K562 (cell line): ENCODE results near the gene CLPSL2. TPM values are rescaled to one million over a fixed set of nuclear protein-coding genes. Genes with fewer than 3 reads are reported as not detected.

Source experiments
- BRD9 ChIP-seq: fragments of 450-650 bp; IDR thresholded peaks from 2 replicates; pipeline ENCODE4 v1.6.1; 2018; ENCODE audit warnings: low read depth; ENCODE audit not compliant: partially characterized antibody
- ELF1 ChIP-seq: fragments of 200-800 bp; sonication (Bioruptor generic); IDR thresholded peaks from 2 replicates; pipeline ENCODE4 v1.6.1; 2016; ENCODE audit warnings: missing genetic modification characterization, missing compliant biosample characterization
- HOXB6 ChIP-seq: fragments of 250-450 bp; sonication (Bioruptor Pico); IDR thresholded peaks from 2 replicates; pipeline ENCODE4 v1.5.1; 2022; ENCODE audit warnings: mild to moderate bottlenecking, borderline replicate concordance
- MYNN ChIP-seq, 2 experiments: sonication (generic); formaldehyde crosslinking in 1 of 2; IDR thresholded peaks; 2 replicates each; pipeline versions ENCODE4 v1.5.0 to v1.6.1; 2016 to 2020; ENCODE audit warnings: antibody characterized with exemption in 1 of 2, missing genetic modification reagents in 1 of 2
- RB1 ChIP-seq: fragments of 450-650 bp; IDR thresholded peaks from 2 replicates; pipeline ENCODE4 v1.6.1; 2017; ENCODE audit warnings: low read depth, mild to moderate bottlenecking
- SIN3B ChIP-seq: fragments of 450-650 bp; IDR thresholded peaks from 2 replicates; pipeline ENCODE4 v1.6.1; 2017; ENCODE audit warnings: low read depth, mild to moderate bottlenecking, moderate library complexity
- STAG1 ChIP-seq: sonication (generic); formaldehyde crosslinking; IDR thresholded peaks from 2 replicates; pipeline ENCODE4 v1.5.0; 2020; ENCODE audit warnings: missing genetic modification reagents, borderline replicate concordance
- ZNF174 ChIP-seq: fragments of 250-450 bp; sonication (Bioruptor Pico); IDR thresholded peaks from 2 replicates; pipeline ENCODE4 v1.4.0; 2020; ENCODE audit warnings: mild to moderate bottlenecking
- ZNF436 ChIP-seq: fragments of 250-450, 450-650 bp; sonication (Bioruptor Pico); formaldehyde crosslinking; IDR thresholded peaks from 2 replicates; pipeline ENCODE4 v1.7.0; 2020; ENCODE audit warnings: mild to moderate bottlenecking
- polyA plus RNA-seq, 8 experiments: library from polyadenylated mRNA; depleted of rRNA in 4 of 8; stranded (reverse) in 5 of 8; unstranded in 3 of 8; fragments of >200 nt; fragmentation: Nextera tagmentation in 2 of 8; fragmentation: Illumina TruSeq in 1 of 8; extraction: Ambion mirVana in 2 of 8; extraction: Trizol in 1 of 8; gene quantifications; 2 replicates each; pipeline versions ENCODE4 v1.2.1 to v1.2.3, GENCODE V29; 2011 to 2014; ENCODE audit warnings: inconsistent platforms in 1 of 8, missing spikeins in 1 of 8
- total RNA-seq, 7 experiments: library from RNA; depleted of rRNA in 6 of 7; stranded (reverse); fragments of >200 nt in 6 of 7; fragmentation: Illumina TruSeq in 2 of 7; extraction: Trizol in 2 of 7; gene quantifications; 2 replicates each; pipeline versions ENCODE4 v1.2.1 to v1.2.3, GENCODE V29; 2011 to 2021; ENCODE audit warnings: low replicate concordance in 1 of 7
- TF ChIP-seq, protein P1 (sequence below), 2 experiments: fragments of 450-650 bp; conservative IDR thresholded peaks; 2 replicates each; pipeline ENCODE4 v1.6.1; 2017; ENCODE audit warnings: mild to moderate bottlenecking in 2 of 2, moderate library complexity in 2 of 2
- TF ChIP-seq, protein P2 (sequence below), 3 experiments: IDR thresholded peaks in 2 of 3; conservative IDR thresholded peaks in 1 of 3; 2 replicates each; pipeline ENCODE4 v1.5.1; 2011 to 2012; ENCODE audit warnings: low read length in 3 of 3, mild to moderate bottlenecking in 3 of 3, control low read depth in 2 of 3, improper control_type of control experiment in 1 of 3, inconsistent platforms in 1 of 3, low read depth in 1 of 3, mixed read lengths in 1 of 3, moderate library complexity in 1 of 3; ENCODE audit not compliant: insufficient read depth in 2 of 3
- TF ChIP-seq, protein P3 (sequence below), 2 experiments: fragments of 450-650 bp; formaldehyde crosslinking in 1 of 2; IDR thresholded peaks; 2 replicates each; pipeline versions ENCODE4 v1.4.0 to v1.6.1; 2014 to 2020; ENCODE audit warnings: mild to moderate bottlenecking in 2 of 2, borderline replicate concordance in 1 of 2, low read depth in 1 of 2
- TF ChIP-seq, protein P4 (sequence below): fragments of 200-800 bp; sonication (Bioruptor generic); IDR thresholded peaks from 2 replicates; pipeline ENCODE4 v1.6.1; 2017; ENCODE audit warnings: missing genetic modification characterization, missing compliant biosample characterization

CLPSL2 gene
- total and polyA plus RNA-seq, 9 of the 15 experiments (the other 6 are each of a cell fraction or from before 2014, with no cell fraction given): not detected

DNA sequence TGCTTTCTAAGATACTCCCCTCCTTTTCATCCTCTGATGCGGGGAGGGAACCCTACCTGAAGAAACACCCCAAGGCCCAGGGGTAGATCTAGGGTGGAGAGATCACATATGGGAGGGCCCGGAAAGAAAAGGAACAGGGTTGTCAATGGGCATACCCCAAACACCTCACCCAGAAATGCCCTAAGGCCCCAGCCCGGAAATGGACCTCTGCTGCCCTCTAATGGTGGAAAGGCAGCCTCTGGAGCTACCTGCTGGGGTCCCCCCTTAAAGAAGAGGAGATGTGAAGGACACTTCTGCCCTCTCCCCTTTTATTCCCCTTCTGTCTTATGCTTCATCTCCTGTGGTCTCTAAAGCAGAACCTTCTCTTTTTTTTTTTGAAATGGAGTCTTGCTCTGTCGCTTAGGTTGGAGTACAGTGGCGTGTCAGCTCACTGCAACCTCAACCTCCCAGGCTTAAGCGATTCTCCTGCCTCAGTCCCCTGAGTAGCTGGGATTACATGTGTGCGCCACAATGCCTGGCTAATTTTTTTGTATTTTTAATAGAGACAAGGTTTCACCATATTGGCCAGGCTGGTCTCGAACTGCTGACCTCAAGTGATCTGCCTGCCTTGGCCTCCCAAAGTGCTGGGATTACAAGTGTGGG, 40.0 kb upstream of the CLPSL2 start (continued):
- TF ChIP-seq MYNN (IDR thresholded peaks at IDR 0.05) (0 out of 2 replicates have a peak, but pooled peaks have one; percentile 23), MYNN (CRISPR knock-in tag; IDR thresholded peaks at IDR 0.05) (no peak), HOXB6 (CRISPR knock-in tag) (no peak), SIN3B (peak; percentile 17; the same call in 1 of the 2 replicates), RB1 (peak; percentile 33; the same call in 1 of the 2 replicates), ZNF436 (CRISPR knock-in tag) (no peak), ELF1 (tag) (0 out of 2 replicates have a peak, but pooled peaks have one; percentile 33), STAG1 (CRISPR knock-in tag) (peak; percentile 85; the same call in 1 of the 2 replicates), BRD9 (peak; percentile 52), ZNF174 (no peak)
- TF ChIP-seq, protein P1, sequence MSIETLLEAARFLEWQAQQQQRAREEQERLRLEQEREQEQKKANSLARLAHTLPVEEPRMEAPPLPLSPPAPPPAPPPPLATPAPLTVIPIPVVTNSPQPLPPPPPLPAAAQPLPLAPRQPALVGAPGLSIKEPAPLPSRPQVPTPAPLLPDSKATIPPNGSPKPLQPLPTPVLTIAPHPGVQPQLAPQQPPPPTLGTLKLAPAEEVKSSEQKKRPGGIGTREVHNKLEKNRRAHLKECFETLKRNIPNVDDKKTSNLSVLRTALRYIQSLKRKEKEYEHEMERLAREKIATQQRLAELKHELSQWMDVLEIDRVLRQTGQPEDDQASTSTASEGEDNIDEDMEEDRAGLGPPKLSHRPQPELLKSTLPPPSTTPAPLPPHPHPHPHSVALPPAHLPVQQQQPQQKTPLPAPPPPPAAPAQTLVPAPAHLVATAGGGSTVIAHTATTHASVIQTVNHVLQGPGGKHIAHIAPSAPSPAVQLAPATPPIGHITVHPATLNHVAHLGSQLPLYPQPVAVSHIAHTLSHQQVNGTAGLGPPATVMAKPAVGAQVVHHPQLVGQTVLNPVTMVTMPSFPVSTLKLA (conservative IDR thresholded peaks at IDR 0.05): 0 out of 4 replicates have a peak, but pooled peaks of 1 of the 2 experiments have one; percentile 16
- TF ChIP-seq, protein P2, sequence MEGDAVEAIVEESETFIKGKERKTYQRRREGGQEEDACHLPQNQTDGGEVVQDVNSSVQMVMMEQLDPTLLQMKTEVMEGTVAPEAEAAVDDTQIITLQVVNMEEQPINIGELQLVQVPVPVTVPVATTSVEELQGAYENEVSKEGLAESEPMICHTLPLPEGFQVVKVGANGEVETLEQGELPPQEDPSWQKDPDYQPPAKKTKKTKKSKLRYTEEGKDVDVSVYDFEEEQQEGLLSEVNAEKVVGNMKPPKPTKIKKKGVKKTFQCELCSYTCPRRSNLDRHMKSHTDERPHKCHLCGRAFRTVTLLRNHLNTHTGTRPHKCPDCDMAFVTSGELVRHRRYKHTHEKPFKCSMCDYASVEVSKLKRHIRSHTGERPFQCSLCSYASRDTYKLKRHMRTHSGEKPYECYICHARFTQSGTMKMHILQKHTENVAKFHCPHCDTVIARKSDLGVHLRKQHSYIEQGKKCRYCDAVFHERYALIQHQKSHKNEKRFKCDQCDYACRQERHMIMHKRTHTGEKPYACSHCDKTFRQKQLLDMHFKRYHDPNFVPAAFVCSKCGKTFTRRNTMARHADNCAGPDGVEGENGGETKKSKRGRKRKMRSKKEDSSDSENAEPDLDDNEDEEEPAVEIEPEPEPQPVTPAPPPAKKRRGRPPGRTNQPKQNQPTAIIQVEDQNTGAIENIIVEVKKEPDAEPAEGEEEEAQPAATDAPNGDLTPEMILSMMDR (IDR thresholded peaks at IDR 0.05 in 2 of 3, conservative IDR thresholded peaks at IDR 0.05 in 1 of 3; ENCODE audit: insufficient read depth in 2 of 3, low read depth in 1 of 3, low read length in 3 of 3): peak; percentile 94 to 98 (median 95)
- TF ChIP-seq, protein P3, sequence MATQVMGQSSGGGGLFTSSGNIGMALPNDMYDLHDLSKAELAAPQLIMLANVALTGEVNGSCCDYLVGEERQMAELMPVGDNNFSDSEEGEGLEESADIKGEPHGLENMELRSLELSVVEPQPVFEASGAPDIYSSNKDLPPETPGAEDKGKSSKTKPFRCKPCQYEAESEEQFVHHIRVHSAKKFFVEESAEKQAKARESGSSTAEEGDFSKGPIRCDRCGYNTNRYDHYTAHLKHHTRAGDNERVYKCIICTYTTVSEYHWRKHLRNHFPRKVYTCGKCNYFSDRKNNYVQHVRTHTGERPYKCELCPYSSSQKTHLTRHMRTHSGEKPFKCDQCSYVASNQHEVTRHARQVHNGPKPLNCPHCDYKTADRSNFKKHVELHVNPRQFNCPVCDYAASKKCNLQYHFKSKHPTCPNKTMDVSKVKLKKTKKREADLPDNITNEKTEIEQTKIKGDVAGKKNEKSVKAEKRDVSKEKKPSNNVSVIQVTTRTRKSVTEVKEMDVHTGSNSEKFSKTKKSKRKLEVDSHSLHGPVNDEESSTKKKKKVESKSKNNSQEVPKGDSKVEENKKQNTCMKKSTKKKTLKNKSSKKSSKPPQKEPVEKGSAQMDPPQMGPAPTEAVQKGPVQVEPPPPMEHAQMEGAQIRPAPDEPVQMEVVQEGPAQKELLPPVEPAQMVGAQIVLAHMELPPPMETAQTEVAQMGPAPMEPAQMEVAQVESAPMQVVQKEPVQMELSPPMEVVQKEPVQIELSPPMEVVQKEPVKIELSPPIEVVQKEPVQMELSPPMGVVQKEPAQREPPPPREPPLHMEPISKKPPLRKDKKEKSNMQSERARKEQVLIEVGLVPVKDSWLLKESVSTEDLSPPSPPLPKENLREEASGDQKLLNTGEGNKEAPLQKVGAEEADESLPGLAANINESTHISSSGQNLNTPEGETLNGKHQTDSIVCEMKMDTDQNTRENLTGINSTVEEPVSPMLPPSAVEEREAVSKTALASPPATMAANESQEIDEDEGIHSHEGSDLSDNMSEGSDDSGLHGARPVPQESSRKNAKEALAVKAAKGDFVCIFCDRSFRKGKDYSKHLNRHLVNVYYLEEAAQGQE (IDR thresholded peaks at IDR 0.05; ENCODE audit: borderline replicate concordance): peak; percentile 92
- TF ChIP-seq, protein P3 (CRISPR knock-in tag; IDR thresholded peaks at IDR 0.05; ENCODE audit: low read depth): no peak
- TF ChIP-seq, protein P4, sequence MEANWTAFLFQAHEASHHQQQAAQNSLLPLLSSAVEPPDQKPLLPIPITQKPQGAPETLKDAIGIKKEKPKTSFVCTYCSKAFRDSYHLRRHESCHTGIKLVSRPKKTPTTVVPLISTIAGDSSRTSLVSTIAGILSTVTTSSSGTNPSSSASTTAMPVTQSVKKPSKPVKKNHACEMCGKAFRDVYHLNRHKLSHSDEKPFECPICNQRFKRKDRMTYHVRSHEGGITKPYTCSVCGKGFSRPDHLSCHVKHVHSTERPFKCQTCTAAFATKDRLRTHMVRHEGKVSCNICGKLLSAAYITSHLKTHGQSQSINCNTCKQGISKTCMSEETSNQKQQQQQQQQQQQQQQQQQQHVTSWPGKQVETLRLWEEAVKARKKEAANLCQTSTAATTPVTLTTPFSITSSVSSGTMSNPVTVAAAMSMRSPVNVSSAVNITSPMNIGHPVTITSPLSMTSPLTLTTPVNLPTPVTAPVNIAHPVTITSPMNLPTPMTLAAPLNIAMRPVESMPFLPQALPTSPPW (CRISPR knock-in tag): peak; percentile 38; the same call in 1 of the 2 replicates
